NB4 (cell line): ENCODE measurements around the gene MRC2.

Experiments
- CTCF ChIP-seq: IDR thresholded peaks from one replicate; pipeline ENCODE4 v1.5.1; 2012; ENCODE audit warnings: low read depth, low read length
- POLR2A ChIP-seq: IDR thresholded peaks from 2 replicates; pipeline ENCODE4 v1.6.1; 2011; ENCODE audit warnings: mild to moderate bottlenecking; ENCODE audit not compliant: insufficient read length; ENCODE audit errors: extremely low read depth

DNA sequence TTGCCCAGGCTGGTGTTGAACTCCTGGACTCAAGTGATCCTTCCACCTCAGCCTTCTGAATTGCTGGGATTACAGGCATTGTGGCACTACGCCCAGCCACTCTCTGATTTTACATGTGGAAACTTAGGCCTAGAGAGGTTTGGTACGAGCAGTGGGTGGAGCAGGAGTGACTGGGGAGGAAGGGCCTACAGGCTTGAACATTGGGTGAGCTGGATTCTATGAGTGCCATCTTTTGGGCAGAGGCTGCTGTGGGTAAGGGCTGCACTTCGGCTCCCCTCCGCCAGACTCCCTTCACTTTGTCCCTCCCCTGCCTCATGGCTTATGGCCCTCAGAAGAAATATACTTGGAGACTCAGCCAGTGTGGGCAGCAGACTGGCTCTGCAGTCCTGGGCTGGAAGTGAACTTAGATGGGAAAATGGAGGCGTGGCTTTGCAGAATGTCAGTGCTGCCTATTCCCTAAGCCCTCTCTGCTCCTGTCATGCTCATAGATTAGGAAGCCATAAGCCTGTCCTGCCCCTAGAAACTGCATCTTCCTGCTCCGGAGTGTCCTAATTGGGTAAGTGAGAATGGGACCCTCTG, 9.5 kb upstream of the MRC2 start:
- TF ChIP-seq POLR2A, result no peak
- TF ChIP-seq CTCF, result no peak
